ENCODE results near the gene TADA2B. TPM values are rescaled to one million over a fixed set of nuclear protein-coding genes. Genes with fewer than 3 reads are reported as not detected.

The TADA2B gene
- total RNA-seq, 1 experiment from 2014 or later = 15.2 TPM

- POLR2A ChIA-PET (ENCODE audit: low non-redundant PET) = no interaction called here
- intact Hi-C loops (cut with micrococcal nuclease; ENCODE audit: unreplicated experiment) = no loop called here
- H3K36me3 ChIP-seq (ENCODE audit: insufficient read depth, low read length, poor library complexity, severe bottlenecking) = peaks cover 3% of the 10 kb centered on the region
- H3K27ac ChIP-seq (ENCODE audit: low read depth, low read length, poor library complexity, severe bottlenecking) = no peak overlapping the region
- no peak for DNase-seq (ENCODE audit: low spot score)
- H3K9me3 ChIP-seq (ENCODE audit: low read depth, low read length, poor library complexity, severe bottlenecking) = no peaks in the 10 kb centered on the region
- no peak overlapping the region for H3K4me3 ChIP-seq (ENCODE audit: low read depth, low read length, poor library complexity, severe bottlenecking)
- H3K4me1 ChIP-seq (ENCODE audit: insufficient read depth, low read length, poor library complexity, severe bottlenecking) = no peaks in the 10 kb centered on the region
- CTCF ChIA-PET = no interaction called here
- no peaks in the 10 kb centered on the region for H3K27me3 ChIP-seq (replicated peaks; ENCODE audit: insufficient read depth, low read depth, low read length, poor library complexity)
- TF ChIP-seq CTCF (conservative IDR thresholded peaks at IDR 0.05; ENCODE audit: low read depth, low read length) = no peak
- no TSS peak for BruUV-seq (replicated peaks)
These were observed 19.7 kb upstream of the TADA2B start for GRCh38 chr4:7023486-7023885.

GRCh38 chr4:7023901-7024300, 19.3 kb upstream of the TADA2B start:
- H3K9me3 ChIP-seq (ENCODE audit: low read depth, low read length, poor library complexity, severe bottlenecking) = no peaks in the 10 kb centered on the region
- peaks cover 3% of the 10 kb centered on the region for H3K36me3 ChIP-seq (ENCODE audit: insufficient read depth, low read length, poor library complexity, severe bottlenecking)
- TF ChIP-seq CTCF (conservative IDR thresholded peaks at IDR 0.05; ENCODE audit: low read depth, low read length) = no peak
- TF ChIP-seq EZH2 (IDR thresholded peaks at IDR 0.05; ENCODE audit: borderline replicate concordance, low read depth, low read length, poor library complexity, severe bottlenecking) = no peak
- no peak for DNase-seq (ENCODE audit: low spot score)
- ChIA-PET CTCF (no interaction called here), POLR2A (ENCODE audit: low non-redundant PET) (no interaction called here)
- BruUV-seq (replicated peaks) = no TSS peak
- H3K27me3 ChIP-seq (replicated peaks; ENCODE audit: insufficient read depth, low read depth, low read length, poor library complexity) = no peaks in the 10 kb centered on the region
- no peaks in the 10 kb centered on the region for H3K4me1 ChIP-seq (ENCODE audit: insufficient read depth, low read length, poor library complexity, severe bottlenecking)
- H3K4me3 ChIP-seq (ENCODE audit: low read depth, low read length, poor library complexity, severe bottlenecking) = no peak overlapping the region
- intact Hi-C loops (cut with micrococcal nuclease; ENCODE audit: unreplicated experiment) = no loop called here
- no peak overlapping the region for H3K27ac ChIP-seq (ENCODE audit: low read depth, low read length, poor library complexity, severe bottlenecking)

GRCh38 chr4:7024336-7024890, 18.8 kb upstream of the TADA2B start:
- no peak for TF ChIP-seq CTCF (conservative IDR thresholded peaks at IDR 0.05; ENCODE audit: low read depth, low read length)
- TF ChIP-seq EZH2 (IDR thresholded peaks at IDR 0.05; ENCODE audit: borderline replicate concordance, low read depth, low read length, poor library complexity, severe bottlenecking) = no peak
- ChIA-PET CTCF (no interaction called here), POLR2A (ENCODE audit: low non-redundant PET) (no interaction called here)
- Histone ChIP-seq H3K4me1 (ENCODE audit: insufficient read depth, low read length, poor library complexity, severe bottlenecking) (no peaks in the 10 kb centered on the region), H3K36me3 (ENCODE audit: insufficient read depth, low read length, poor library complexity, severe bottlenecking) (peaks cover 3% of the 10 kb centered on the region), H3K27me3 (replicated peaks; ENCODE audit: insufficient read depth, low read depth, low read length, poor library complexity) (no peaks in the 10 kb centered on the region), H3K27ac (ENCODE audit: low read depth, low read length, poor library complexity, severe bottlenecking) (no peak overlapping the region), H3K9me3 (ENCODE audit: low read depth, low read length, poor library complexity, severe bottlenecking) (no peaks in the 10 kb centered on the region), H3K4me3 (ENCODE audit: low read depth, low read length, poor library complexity, severe bottlenecking) (no peak overlapping the region)
- BruUV-seq (replicated peaks) = no TSS peak
- intact Hi-C loops (cut with micrococcal nuclease; ENCODE audit: unreplicated experiment) = no loop called here
- no peak for DNase-seq (ENCODE audit: low spot score)
